Endothelial cell of umbilical vein (primary cell): Measurements from ENCODE around the gene SPTLC3. TPM values are rescaled to one million over a fixed set of nuclear protein-coding genes. Genes with fewer than 3 reads are reported as not detected.

ENCODE experiments used
- BruUV-seq: library from RNA; stranded (reverse); fragments of 400-500 nt; replicated peaks from 2 replicates; lab custom pipeline; 2021; lab: Mats Ljungman, UMichigan
- CTCF ChIA-PET: fragments of 300-600, 350-600 bp; sonication (Branson Sonifier 250); formaldehyde crosslinking; loops from one replicate; lab custom pipeline; 2021; ENCODE audit warnings: antibody characterized with exemption, inconsistent platforms; lab: Charles Lee
- POLR2A ChIA-PET: fragments of 300-600, 350-600 bp; sonication (Branson Sonifier 250); formaldehyde crosslinking; loops from one replicate; lab custom pipeline; 2021; ENCODE audit warnings: antibody characterized with exemption, inconsistent platforms; lab: Charles Lee
- DNase-seq: peaks from one replicate; pipeline ENCODE4 v3.0.0-alpha.2; 2011; ENCODE audit warnings: low read depth, low spot score
- FAIRE-seq: peaks from 2 replicates; lab custom pipeline; 2011; peaks lifted over from hg19 to GRCh38; lab: Jason Lieb, UNC
- H2AFZ ChIP-seq: 2 replicates; pipeline ENCODE4 v1.6.0; 2012; ENCODE audit warnings: low read depth, low read length, control low read depth, inconsistent platforms
- H3K27ac ChIP-seq: 2 replicates; pipeline ENCODE4 v1.5.1; 2011; ENCODE audit warnings: low read depth, mild to moderate bottlenecking, control low read depth, low read length, moderate library complexity; ENCODE audit not compliant: insufficient read depth
- H3K27me3 ChIP-seq, 2 experiments: 2 replicates each; pipeline versions ENCODE4 v1.6.0 to v1.6.1; 2011; ENCODE audit warnings: low read length in 2 of 2, mixed read lengths in 1 of 2; ENCODE audit not compliant: control insufficient read depth in 2 of 2, insufficient read depth in 2 of 2
- H3K36me3 ChIP-seq, 2 experiments: 2 replicates in 1 of 2; 3 replicates in 1 of 2; pipeline ENCODE4 v1.5.1; 2011; ENCODE audit warnings: low read length in 2 of 2, mild to moderate bottlenecking in 1 of 2, moderate library complexity in 1 of 2; ENCODE audit not compliant: control insufficient read depth in 2 of 2, insufficient read depth in 2 of 2; ENCODE audit errors: extremely low read depth in 1 of 2
- H3K4me1 ChIP-seq: 3 replicates; pipeline ENCODE4 v1.5.1; 2011; ENCODE audit warnings: mild to moderate bottlenecking, low read length; ENCODE audit not compliant: control insufficient read depth, insufficient read depth; ENCODE audit errors: extremely low read depth
- H3K4me2 ChIP-seq: 2 replicates; pipeline ENCODE4 v1.6.1; 2011; ENCODE audit warnings: low read length, control low read depth, mixed read lengths; ENCODE audit not compliant: insufficient read depth
- H3K4me3 ChIP-seq, 3 experiments: fragments of 200-600 bp in 1 of 3; sonication (generic), shearing (Covaris generic) in 1 of 3; replicated peaks in 1 of 3; 2 replicates each; pipeline ENCODE4 v1.5.1; 2011 to 2016; ENCODE audit warnings: control low read depth in 3 of 3, low read length in 3 of 3, mild to moderate bottlenecking in 2 of 3, inconsistent platforms in 1 of 3, low read depth in 1 of 3, moderate library complexity in 1 of 3; ENCODE audit not compliant: insufficient read depth in 1 of 3
- H3K79me2 ChIP-seq: 2 replicates; pipeline ENCODE4 v1.6.0; 2012; ENCODE audit warnings: low read length, inconsistent platforms; ENCODE audit not compliant: control insufficient read depth, insufficient read depth
- H3K9ac ChIP-seq: replicated peaks from 2 replicates; pipeline ENCODE3; 2011; ENCODE audit warnings: low read length, control low read depth; ENCODE audit not compliant: insufficient read depth; ENCODE audit errors: extremely low read depth
- H3K9me1 ChIP-seq: replicated peaks from 3 replicates; pipeline ENCODE4 v1.6.0; 2011; ENCODE audit warnings: mild to moderate bottlenecking, low read length; ENCODE audit not compliant: control insufficient read depth, insufficient read depth; ENCODE audit errors: extremely low read depth
- H3K9me3 ChIP-seq: replicated peaks from 2 replicates; pipeline ENCODE4 v1.5.1; 2012; ENCODE audit warnings: low read length, inconsistent platforms; ENCODE audit not compliant: control insufficient read depth, insufficient read depth
- H4K20me1 ChIP-seq: replicated peaks from 2 replicates; pipeline ENCODE3; 2011; ENCODE audit warnings: mild to moderate bottlenecking, low read length; ENCODE audit not compliant: control insufficient read depth, insufficient read depth; ENCODE audit errors: extremely low read depth
- CTCF ChIP-seq, 2 donors: IDR thresholded peaks; 1 replicate in 1 of 2; 2 replicates in 1 of 2; pipeline ENCODE4 v1.5.1; 2011; ENCODE audit warnings: low read length in 2 of 2, mild to moderate bottlenecking in 2 of 2, moderate library complexity in 2 of 2, control low read depth in 1 of 2, inconsistent platforms in 1 of 2, low read depth in 1 of 2; ENCODE audit not compliant: insufficient read depth in 1 of 2; ENCODE audit errors: extremely low read depth in 1 of 2
- EZH2 ChIP-seq: IDR thresholded peaks from 2 replicates; pipeline ENCODE4 v1.6.1; 2012; ENCODE audit warnings: borderline replicate concordance, low read depth, mild to moderate bottlenecking, moderate library complexity, low read length, inconsistent platforms; ENCODE audit not compliant: severe bottlenecking
- FOS ChIP-seq: IDR thresholded peaks from 2 replicates; pipeline ENCODE4 v1.6.1; 2011; ENCODE audit warnings: mild to moderate bottlenecking, low read length, moderate library complexity, borderline replicate concordance; ENCODE audit not compliant: insufficient read depth
- GATA2 ChIP-seq: IDR thresholded peaks from 2 replicates; pipeline ENCODE4 v1.7.0; 2011; ENCODE audit warnings: low read depth, mild to moderate bottlenecking, moderate library complexity, mixed read lengths, low read length; ENCODE audit not compliant: insufficient read length, insufficient read depth
- JUN ChIP-seq: IDR thresholded peaks from 2 replicates; pipeline ENCODE4 v1.6.1; 2011; ENCODE audit warnings: borderline replicate concordance, low read depth; ENCODE audit not compliant: insufficient read length, insufficient read depth
- MAX ChIP-seq: IDR thresholded peaks from 2 replicates; pipeline ENCODE4 v1.6.1; 2011; ENCODE audit not compliant: insufficient read depth, insufficient read length
- MYC ChIP-seq: IDR thresholded peaks from one replicate; pipeline ENCODE4 v1.6.1; 2011; ENCODE audit warnings: mild to moderate bottlenecking, low read depth, low read length
- POLR2A ChIP-seq: IDR thresholded peaks from 2 replicates; pipeline ENCODE4 v1.6.1; 2012; ENCODE audit warnings: low read depth, mild to moderate bottlenecking, control low read depth, low read length
- POLR2AphosphoS5 ChIP-seq: IDR thresholded peaks from 2 replicates; pipeline ENCODE4 v1.6.1; 2012; ENCODE audit warnings: low read depth, mild to moderate bottlenecking, control low read depth, low read length, moderate library complexity; ENCODE audit not compliant: insufficient read depth
- dilution Hi-C: fragments of 300-500 bp; cut with MboI; formaldehyde crosslinking; loops from one replicate; pipeline ENCODE4 v1.15.0; 2019; ENCODE audit warnings: low sequenced_read_pairs; ENCODE audit not compliant: extremely low pct_ligation_motif_present
- intact Hi-C: fragments of 100-400 bp; cut with micrococcal nuclease; formaldehyde crosslinking; loops from one replicate; pipeline ENCODE4 v1.10.0; 2022
- polyA plus RNA-seq, 4 experiments: library from polyadenylated mRNA; depleted of rRNA in 3 of 4; stranded (reverse) in 3 of 4; unstranded in 1 of 4; fragments of >200 nt; gene quantifications; 2 replicates each; pipeline versions ENCODE4 v1.2.1 to v1.2.3, GENCODE V29; 2011 to 2012; ENCODE audit warnings: missing spikeins in 1 of 4
- total RNA-seq: library from RNA; stranded (reverse); gene quantifications from 2 replicates; pipeline ENCODE4 v1.2.3, GENCODE V29; 2021

SPTLC3 gene
- total and polyA plus RNA-seq, 2 donors (not counting 3 experiments of a cell fraction or from before 2014, with no cell fraction given): 0.29 to 0.35 TPM

GRCh38 chr20:13139459-13140150 is 130.8 kb downstream of the SPTLC3 start:
- DNase-seq (no peak), FAIRE-seq (no peak)
- Histone ChIP-seq H3K36me3 (no peaks in the 10 kb centered on the region), H3K9me1 (no peaks in the 10 kb centered on the region), H3K9me3 (no peaks in the 10 kb centered on the region), H3K27me3 (no peaks in the 10 kb centered on the region), H3K27ac (no peak overlapping the region), H4K20me1 (no peaks in the 10 kb centered on the region), H3K4me2 (no peak overlapping the region), H3K4me3 (no peak overlapping the region), H3K79me2 (no peaks in the 10 kb centered on the region), H3K9ac (no peak overlapping the region), H2AFZ (no peak overlapping the region), H3K4me1 (no peaks in the 10 kb centered on the region)
- dilution Hi-C loops (no loop called here), intact Hi-C loops (no loop called here)
- POLR2A ChIA-PET: no interaction called here
- CTCF ChIA-PET: interaction anchor here (1.2 kb wide), 1 partner anchor 10 kb away, joined by 3 read pairs; no protein-coding TSS in a partner anchor
- no peak for TF ChIP-seq FOS
- TF ChIP-seq EZH2: no peak
- no peak for TF ChIP-seq MAX
- TF ChIP-seq JUN: no peak
- TF ChIP-seq CTCF (IDR thresholded peaks at IDR 0.05; ENCODE audit: extremely low read depth in 1 of 2, insufficient read depth in 1 of 2, low read depth in 1 of 2, low read length in 2 of 2): no peak
- no peak for TF ChIP-seq POLR2AphosphoS5
- TF ChIP-seq GATA2: no peak
- no peak for TF ChIP-seq POLR2A
- no peak for TF ChIP-seq MYC
- BruUV-seq: no TSS peak
